ENCODE measurements around the gene OXT.
"Not testable (repeated sequence)": the region's sequence is repeated elsewhere in the genome, so short reads cannot be mapped to it uniquely, and the experiment has no call there.

Gene OXT

GRCh38 chr20:3051385-3052019 lies 19.9 kb upstream of the OXT start:
- DNase-seq, result no peak

DNA sequence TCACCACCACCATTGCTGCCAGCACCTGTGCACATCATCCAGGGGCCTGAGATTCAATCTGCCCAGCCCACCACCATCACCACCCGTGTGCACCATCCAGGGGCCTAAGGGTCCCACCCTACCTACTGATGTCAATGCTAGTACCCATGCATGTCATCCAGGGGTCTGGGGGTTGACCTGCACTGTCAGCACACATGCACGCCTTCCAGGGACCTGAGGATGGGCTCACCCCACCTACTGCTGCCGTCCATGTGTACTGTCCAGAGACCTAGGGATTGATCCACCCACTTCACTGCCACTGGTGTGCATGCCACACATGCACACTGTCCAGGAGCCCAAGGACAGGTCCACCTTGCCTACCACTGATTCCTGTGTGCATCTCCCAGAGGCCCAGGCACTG lies 11.9 kb upstream of the OXT start:
- DNase-seq, result no peak

DNA sequence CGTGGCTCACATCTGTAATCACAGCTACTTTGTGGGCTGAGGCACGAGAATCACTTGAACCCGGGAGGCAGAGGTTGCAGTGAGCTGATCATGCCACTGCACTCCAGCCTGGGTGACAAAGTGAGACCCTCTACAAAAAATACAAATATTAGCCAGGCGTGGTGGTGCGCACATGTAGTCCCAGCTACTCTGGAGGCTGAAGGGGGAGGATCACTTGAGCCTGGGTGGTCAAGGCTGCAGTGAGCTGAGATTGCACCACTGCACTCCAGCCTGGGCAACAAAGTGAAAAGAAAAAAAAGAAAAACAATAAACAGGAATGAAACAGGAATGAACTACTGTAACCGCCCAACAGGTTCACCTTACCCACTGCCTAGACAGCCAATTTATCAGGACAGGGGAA lies 7.3 kb upstream of the OXT start:
- not testable (repeated sequence) for DNase-seq

DNA sequence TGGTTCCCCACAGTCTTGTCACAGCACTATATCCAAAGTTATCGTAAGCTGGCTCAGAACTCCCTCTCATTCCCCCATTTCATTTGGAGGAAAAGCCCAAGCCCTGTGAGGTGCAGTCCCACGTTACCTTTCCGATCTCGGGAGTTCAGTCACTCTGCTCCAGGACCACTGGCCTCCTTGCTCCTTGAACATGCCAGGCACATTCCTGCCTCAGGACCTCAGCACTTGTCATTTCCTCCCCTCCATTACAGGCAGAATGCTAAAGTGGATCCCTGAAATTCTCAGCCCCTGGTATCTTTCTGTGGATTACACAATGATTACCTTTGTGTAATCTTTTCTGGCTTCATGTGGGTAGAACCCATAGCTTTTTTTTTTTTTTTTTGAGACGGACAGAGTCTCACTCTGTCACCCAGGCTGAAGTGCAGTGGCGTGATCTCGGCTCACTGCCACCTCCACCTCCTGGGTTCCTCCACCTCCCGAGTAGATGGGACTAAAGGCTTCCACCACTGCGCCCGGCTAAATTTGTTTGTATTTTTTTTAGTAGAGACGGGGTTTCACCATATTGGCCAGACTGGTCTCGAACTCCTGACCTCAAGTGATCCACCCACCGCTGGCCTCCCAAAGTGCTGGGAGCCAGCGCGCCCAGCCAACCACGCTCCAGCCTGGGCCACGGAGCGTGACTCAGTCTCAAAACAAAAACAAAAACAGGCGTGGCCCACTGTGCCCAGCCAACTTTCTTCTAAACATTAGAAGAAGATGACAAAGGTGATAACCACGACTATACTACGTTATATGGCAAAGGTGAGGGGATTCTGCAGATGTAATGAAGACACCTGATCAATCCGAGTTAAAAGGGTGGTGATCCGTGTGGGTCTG lies 4.0 kb upstream of the OXT start:
- DNase-seq, result no peak

DNA sequence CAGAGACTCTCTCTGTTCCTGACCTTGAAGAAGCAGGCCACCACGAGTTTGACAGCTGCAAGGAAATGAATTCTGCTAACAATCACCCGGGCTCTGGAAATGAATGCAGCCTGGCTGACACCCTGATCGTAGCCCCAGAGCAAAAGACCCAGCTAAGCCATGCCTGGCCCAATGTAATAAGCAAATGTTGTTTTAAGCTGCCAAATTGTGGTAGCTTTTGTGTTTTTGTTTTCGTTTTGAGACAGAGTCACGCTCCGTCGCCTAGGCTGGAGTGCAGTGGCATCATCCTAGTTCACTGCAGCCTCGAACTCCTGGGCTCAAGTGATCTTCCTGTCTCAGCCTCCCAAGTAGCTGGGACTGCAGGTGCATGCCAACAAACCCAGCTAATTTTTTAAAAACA lies 3.3 kb upstream of the OXT start:
- DNase-seq, result no peak

DNA sequence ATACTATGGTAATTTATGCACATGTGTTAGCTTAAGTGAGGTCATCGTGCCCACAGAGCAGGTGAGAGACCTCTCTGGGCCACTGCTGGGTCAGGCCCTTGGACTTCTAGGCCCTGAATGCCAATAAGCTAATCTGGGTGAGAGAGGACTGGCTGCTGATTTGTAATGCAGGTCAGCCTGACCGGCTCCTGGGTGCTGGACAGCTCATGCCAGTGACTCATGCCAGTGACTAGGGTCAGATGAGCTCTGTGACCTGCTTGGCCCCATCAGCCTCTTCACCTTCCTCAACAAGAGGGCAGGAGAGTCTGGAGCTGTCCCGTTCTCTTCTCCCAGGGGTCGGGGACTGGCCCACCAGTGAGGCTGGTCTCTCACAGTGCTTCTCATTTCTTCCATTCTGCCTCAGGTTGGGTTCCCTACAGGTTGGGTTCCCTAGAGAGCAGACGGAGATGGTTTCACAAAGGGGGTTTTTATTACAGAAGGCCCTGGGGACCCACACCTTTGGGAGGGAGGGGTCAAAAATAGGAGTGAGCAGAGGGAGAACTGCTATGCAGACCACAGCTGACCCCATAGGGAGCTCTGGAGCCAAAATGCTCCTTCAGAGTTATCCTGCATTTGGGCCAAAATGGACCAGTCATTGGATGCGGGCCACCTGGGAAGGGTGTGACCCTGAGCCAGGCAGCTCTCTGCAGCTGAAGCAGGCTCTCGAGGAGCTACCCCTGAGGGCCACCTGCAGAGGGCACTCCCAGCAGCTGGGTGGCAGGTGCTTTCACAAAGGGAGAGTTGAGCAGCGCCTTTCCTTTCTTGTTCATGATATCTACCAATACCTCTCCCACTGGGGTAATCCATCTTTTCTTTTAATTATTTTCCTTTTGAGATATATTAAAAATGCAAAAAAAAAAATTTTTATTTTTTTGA lies 2.2 kb upstream of the OXT start:
- DNase-seq, result peak in 1 of 2 donors; percentile 48

DNA sequence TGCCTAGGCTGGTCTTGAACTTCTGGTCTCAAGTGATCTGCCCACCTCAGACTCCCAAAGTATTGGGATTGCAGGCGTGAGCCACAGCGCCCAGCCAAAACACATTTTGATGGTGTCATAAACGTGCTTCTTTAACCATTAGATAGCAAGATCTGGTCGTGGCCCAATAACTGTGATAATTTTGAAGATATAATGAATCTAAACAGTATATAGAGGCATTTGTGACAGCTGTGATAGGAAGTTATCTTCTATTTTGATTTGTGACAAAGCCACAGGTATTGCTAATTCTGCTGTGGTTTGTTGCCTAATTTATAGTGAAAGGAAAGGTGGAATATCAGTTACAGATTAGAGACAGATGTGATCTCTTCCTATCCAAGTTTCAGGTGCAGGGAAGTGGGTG lies 695 bp upstream of the OXT start:
- DNase-seq, result no peak

- DNase-seq, result no peak
These were observed 182 bp upstream of the OXT start for GRCh38 chr20:3071266-3071609.

DNA sequence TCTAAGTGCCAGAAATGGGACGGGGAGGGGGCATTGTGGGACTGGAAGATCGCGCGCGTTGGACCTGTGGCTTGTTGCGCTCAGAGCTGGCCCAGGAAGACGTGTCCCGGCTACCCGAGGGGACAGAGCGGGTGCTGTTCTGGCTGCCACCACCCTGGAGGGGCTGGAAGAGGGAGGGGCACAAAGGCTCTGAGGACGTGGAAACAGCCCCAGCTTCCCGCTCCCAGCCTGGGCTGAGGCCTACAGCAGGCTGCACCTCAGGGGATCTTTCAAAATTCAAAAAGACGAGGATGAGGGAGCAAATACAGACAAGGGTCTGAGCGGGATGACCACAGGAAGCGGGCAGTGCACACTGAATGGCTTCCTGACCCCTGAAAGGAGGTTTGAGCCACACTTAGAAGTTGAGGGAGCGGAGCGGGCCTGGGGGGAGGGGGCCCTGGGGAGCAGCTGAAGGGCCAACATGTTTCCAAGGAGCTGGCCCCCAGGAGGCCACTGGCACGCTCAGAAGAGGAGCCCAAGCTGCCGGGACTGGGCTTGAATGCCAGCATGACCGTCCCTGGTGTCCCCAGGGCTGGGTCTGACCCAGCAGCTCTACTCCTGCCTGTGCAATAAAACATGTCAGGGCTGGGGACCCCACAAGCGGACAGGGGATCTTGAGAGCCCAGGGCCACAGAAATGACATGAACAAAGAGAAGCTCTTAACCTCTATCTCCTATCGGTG lies 1.3 kb downstream of the OXT start:
- no peak for DNase-seq

- DNase-seq, result not testable (repeated sequence)
These were observed 1.8 kb downstream of the OXT start for GRCh38 chr20:3073251-3073643.

DNA sequence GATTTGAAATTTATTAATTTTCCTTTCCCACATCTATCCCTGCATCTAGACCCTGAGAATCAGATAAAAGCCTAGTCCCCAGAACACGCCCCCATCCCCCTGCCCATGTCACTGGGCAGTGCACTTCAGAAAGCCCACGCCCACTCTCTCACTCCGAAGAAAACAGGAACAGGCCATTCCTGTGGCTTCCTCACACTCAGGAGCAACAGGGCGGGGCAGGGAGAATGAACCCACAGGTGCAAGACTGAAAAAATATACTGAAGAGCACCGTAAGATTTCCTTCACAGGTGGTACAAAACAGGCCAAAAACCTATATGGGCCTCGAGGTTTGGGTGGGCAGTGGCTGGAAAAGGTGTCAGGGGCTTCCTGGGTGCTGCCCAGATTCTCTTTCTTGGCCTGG lies 3.4 kb downstream of the OXT start:
- no peak for DNase-seq

- DNase-seq, result not testable (repeated sequence)
These were observed 3.9 kb downstream of the OXT start for GRCh38 chr20:3075315-3075714.

- no peak for DNase-seq
These were observed 6.3 kb downstream of the OXT start for GRCh38 chr20:3077618-3078134.

- no peak for DNase-seq
These were observed 9.5 kb downstream of the OXT start for GRCh38 chr20:3080939-3081388.

GRCh38 chr20:3081641-3082040 lies 10.2 kb downstream of the OXT start:
- DNase-seq, result no peak

GRCh38 chr20:3082306-3082951 lies 11.0 kb downstream of the OXT start:
- DNase-seq, result no peak

DNA sequence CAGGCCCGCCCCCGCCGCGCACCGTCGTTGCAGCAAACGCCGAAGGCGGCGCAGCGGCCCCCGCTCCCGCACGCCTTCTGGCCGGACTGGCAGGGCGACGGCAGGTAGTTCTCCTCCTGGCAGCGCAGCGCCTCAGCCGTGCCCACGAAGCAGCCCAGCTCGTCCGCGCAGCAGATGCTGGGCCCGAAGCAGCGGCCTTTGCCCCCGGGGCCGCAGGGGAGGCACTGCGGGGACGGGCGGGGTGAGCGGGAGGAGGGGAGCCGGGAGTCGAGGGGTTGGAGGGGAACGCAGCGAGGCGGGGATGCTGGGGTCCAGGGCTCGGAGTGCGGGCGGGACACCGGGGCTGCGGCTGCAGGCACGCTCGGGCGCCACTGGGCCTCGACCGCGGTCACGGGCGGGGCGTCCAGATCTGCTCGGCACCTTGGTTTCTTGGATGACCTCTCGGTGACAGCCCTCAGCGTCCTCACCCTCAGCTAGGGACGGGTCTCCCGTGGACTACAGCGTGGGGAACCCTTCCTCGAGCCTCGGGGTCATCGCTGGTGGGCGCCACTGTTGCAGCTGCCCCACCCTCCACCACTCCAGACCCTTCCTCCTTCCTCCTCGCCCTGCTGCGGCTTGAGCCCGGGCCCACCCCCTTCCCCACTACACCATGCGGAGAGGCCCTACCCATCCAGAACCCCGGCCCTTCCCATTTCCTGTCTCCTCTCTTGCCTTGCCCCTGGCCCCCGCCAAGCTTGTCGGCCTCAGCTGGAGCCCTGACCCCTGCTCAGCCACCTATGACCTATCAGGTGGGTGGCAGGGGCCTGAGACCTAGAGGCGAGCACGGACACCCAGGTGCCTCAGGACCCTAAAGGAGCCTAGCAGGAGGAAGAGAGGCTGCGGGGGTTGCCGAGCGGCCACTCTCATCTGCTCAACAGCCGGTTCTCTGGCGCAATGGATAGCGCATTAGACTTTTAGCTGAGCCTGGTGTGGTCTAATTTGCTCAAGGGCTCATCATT lies 11.8 kb downstream of the OXT start:
- no peak for DNase-seq

GRCh38 chr20:3084283-3084985 lies 13.0 kb downstream of the OXT start, which contains the start of gene AVP:
TSS of gene AVP (minus strand) at chr20:3084724. CDS start at chr20:3084674, 50 bp downstream.
- no peak for DNase-seq

GRCh38 chr20:3084986-3085360 lies 13.6 kb downstream of the OXT start:
- no peak for DNase-seq

DNA sequence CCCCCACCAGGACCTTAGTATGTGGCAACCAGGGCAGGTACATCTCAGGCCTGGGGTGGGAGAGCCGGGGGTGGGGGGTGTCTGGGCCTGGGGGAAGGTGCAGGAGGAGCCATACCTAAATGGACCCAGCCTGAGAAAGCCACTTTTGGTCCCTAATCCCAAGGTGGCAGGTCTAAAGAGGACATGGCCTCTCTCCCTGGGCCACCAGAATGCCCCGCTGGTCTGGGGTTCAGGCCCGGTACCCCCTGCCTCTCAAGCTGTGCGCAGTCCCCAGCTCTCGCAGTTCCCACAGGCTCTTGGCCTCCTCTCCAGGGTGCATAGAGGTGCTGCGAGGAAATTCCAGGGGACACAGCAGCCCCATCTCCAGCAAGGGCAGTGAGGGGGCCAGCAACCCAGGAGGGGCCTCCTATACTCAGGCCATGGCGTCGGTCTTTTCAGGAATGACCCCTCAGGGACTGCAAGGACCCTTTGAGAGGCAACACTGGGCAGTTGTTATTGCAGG lies 14.2 kb downstream of the OXT start:
- no peak for DNase-seq

All from activated CD4-positive, alpha-beta T cell treated with anti-CD3 and anti-CD28 coated beads for 4 hours (primary cell).